Progenitor cell of endocrine pancreas (in vitro differentiated cells): ENCODE results near the gene RERG. TPM values are rescaled to one million over a fixed set of nuclear protein-coding genes. Genes with fewer than 3 reads are reported as not detected.

Source experiments
- DNase-seq: peaks from one replicate; pipeline ENCODE4 v3.0.0; 2021; ENCODE audit warnings: low spot score; ENCODE audit not compliant: unreplicated experiment
- H3K27ac Mint-ChIP-seq: 2 replicates; pipeline ENCODE4 v1.8.0; 2021; ENCODE audit warnings: mild to moderate bottlenecking, moderate library complexity, mixed read lengths
- H3K27me3 Mint-ChIP-seq: 2 replicates; pipeline ENCODE4 v1.8.0; 2021; ENCODE audit warnings: mixed read lengths
- H3K36me3 Mint-ChIP-seq: 2 replicates; pipeline ENCODE4 v1.8.0; 2022; ENCODE audit warnings: mixed read lengths; ENCODE audit not compliant: insufficient read depth
- H3K4me1 Mint-ChIP-seq: 2 replicates; pipeline ENCODE4 v1.8.0; 2021; ENCODE audit warnings: low read depth, mixed read lengths
- H3K4me3 Mint-ChIP-seq: 2 replicates; pipeline ENCODE4 v1.8.0; 2021; ENCODE audit warnings: low read depth, mild to moderate bottlenecking, moderate library complexity, mixed read lengths
- H3K9me3 Mint-ChIP-seq: 2 replicates; pipeline ENCODE4 v1.8.0; 2021; ENCODE audit warnings: low read depth, mixed read lengths
- total RNA-seq: library from RNA; stranded (reverse); gene quantifications from 2 replicates; pipeline ENCODE4 v1.2.1, GENCODE V29; 2021
- TF ChIP-seq, protein P1 (sequence below): fragments of 200-600 bp; sonication (generic); IDR thresholded peaks from one replicate; pipeline ENCODE4 v1.5.0; 2021; ENCODE audit warnings: antibody characterized with exemption, mild to moderate bottlenecking; ENCODE audit not compliant: unreplicated experiment

RERG gene
- total RNA-seq, 1 donor from 2014 or later: 1.8 TPM

DNA sequence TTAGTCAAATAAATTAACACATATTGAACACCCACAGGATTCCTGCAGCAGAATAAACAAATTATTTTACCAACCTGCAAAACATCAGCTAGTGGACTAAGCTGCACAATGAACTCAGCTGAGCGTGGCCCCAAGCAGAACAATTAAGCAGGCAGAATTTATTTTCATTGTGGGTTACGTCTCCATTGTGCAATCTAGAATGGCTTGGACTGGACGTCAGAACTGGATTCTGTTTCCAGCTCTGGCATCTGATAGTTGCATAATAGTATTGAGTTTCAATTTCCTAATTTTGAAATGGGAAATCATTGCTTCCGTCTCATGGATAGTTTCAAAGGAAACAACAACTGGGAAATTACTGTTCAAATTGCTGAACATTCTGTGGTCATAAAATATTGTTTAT, 35.5 kb upstream of the RERG start:
- no peak overlapping the region for H3K4me3 Mint-ChIP-seq
- H3K9me3 Mint-ChIP-seq: peaks cover 5% of the 10 kb centered on the region
- no peaks in the 10 kb centered on the region for H3K4me1 Mint-ChIP-seq
- TF ChIP-seq, protein P1, sequence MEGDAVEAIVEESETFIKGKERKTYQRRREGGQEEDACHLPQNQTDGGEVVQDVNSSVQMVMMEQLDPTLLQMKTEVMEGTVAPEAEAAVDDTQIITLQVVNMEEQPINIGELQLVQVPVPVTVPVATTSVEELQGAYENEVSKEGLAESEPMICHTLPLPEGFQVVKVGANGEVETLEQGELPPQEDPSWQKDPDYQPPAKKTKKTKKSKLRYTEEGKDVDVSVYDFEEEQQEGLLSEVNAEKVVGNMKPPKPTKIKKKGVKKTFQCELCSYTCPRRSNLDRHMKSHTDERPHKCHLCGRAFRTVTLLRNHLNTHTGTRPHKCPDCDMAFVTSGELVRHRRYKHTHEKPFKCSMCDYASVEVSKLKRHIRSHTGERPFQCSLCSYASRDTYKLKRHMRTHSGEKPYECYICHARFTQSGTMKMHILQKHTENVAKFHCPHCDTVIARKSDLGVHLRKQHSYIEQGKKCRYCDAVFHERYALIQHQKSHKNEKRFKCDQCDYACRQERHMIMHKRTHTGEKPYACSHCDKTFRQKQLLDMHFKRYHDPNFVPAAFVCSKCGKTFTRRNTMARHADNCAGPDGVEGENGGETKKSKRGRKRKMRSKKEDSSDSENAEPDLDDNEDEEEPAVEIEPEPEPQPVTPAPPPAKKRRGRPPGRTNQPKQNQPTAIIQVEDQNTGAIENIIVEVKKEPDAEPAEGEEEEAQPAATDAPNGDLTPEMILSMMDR: no peak
- no peak overlapping the region for H3K27ac Mint-ChIP-seq
- no peak for DNase-seq
- peaks cover 35% of the 10 kb centered on the region for H3K27me3 Mint-ChIP-seq
- no peaks in the 10 kb centered on the region for H3K36me3 Mint-ChIP-seq

DNA sequence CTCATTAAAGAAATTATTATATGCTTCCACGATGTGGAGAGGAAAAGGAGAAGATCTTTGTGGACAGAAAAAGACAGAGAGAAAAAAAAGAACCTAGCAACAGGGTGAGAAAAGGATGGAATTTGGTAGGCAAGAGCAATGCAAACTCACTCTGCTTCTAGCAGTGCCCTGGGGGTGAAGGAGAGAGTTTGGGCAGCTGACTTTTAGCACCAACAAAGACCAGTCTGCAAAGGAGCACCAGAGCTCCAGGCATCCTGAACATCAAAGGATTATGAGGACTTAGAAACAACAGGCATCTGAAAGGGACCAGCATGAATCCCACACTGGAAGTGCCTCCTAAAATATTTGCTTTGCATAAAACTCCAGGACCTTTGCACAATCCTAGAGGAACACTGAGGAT, 32.8 kb upstream of the RERG start:
- Mint-ChIP-seq H3K4me1 (no peaks in the 10 kb centered on the region), H3K9me3 (peaks cover 7% of the 10 kb centered on the region), H3K36me3 (no peaks in the 10 kb centered on the region), H3K27ac (no peak overlapping the region), H3K27me3 (peaks cover 43% of the 10 kb centered on the region), H3K4me3 (no peak overlapping the region)
- TF ChIP-seq, protein P1: no peak
- DNase-seq: no peak

DNA sequence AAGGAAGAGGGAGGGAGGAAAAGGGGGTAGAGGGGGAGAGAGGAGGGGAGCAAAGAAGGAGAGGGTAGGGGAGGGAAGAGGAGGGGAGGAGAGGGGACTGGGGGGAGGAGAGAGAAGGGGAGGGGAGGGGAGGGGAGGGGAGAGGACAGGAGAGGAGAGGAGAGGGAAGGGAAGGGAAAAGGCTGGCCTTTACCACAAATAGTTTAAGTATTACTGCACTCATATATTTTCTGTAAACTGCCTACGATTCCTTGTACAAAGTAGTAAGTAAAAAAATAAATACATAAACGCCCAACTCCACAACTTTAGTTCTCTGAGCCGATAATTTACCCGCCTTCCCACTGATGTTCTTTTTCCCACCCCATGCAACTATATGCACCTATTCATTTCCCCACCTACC, 23.7 kb upstream of the RERG start:
- Mint-ChIP-seq H3K36me3 (no peaks in the 10 kb centered on the region), H3K9me3 (peaks cover 21% of the 10 kb centered on the region), H3K27ac (no peak overlapping the region), H3K4me3 (no peak overlapping the region), H3K27me3 (peaks cover 6% of the 10 kb centered on the region), H3K4me1 (no peaks in the 10 kb centered on the region)
- DNase-seq: no peak
- TF ChIP-seq, protein P1: no peak

GRCh38 chr12:15244341-15244740, 23.1 kb upstream of the RERG start:
- Mint-ChIP-seq H3K36me3 (no peaks in the 10 kb centered on the region), H3K4me1 (no peaks in the 10 kb centered on the region), H3K27ac (no peak overlapping the region), H3K9me3 (peaks cover 21% of the 10 kb centered on the region), H3K27me3 (peaks cover 6% of the 10 kb centered on the region), H3K4me3 (no peak overlapping the region)
- TF ChIP-seq, protein P1: no peak
- no peak for DNase-seq

GRCh38 chr12:15243102-15243501, 21.9 kb upstream of the RERG start:
- Mint-ChIP-seq H3K27ac (no peak overlapping the region), H3K9me3 (peaks cover 14% of the 10 kb centered on the region), H3K4me3 (no peak overlapping the region), H3K27me3 (peaks cover 6% of the 10 kb centered on the region), H3K36me3 (no peaks in the 10 kb centered on the region), H3K4me1 (no peaks in the 10 kb centered on the region)
- TF ChIP-seq, protein P1: no peak
- no peak for DNase-seq
